ENCODE results near the gene KCNJ10. TPM values are rescaled to one million over a fixed set of nuclear protein-coding genes. Genes with fewer than 3 reads are reported as not detected.

Gene KCNJ10
- total RNA-seq, 2 donors from 2014 or later, result 0.37 to 0.65 TPM

- Mint-ChIP-seq H3K27me3 (ENCODE audit: low read depth) (no peaks in the 10 kb centered on the region), H3K27ac (peak within 1 kb of the TSS; percentile 96), H3K4me3 (peak within 1 kb of the TSS; percentile 97 to 99), H3K36me3 (ENCODE audit: insufficient read depth in 2 of 2) (peaks cover 2 to 4% of the 10 kb centered on the region in 2 donors), H3K9me3 (no peaks in the 10 kb centered on the region), H3K4me1 (ENCODE audit: low read depth) (peaks cover 53% of the 10 kb centered on the region)
- ATAC-seq (replicated peaks in 1 of 2) (peak; percentile 98 to 99), DNase-seq (peak; percentile 95 to 97)
Measured at GRCh38 chr1:160031365-160032164, 38.4 kb downstream of the KCNJ10 start, which contains the start of gene PIGM. Gene PIGM (minus strand): TSS chr1:160031990. CDS start chr1:160031739, 251 bp downstream.

GRCh38 chr1:160030657-160031364 lies 39.1 kb downstream of the KCNJ10 start:
- Mint-ChIP-seq H3K4me3 (peak overlapping the region; percentile 97 to 99), H3K27ac (peak overlapping the region; percentile 96), H3K4me1 (ENCODE audit: low read depth) (peaks cover 53% of the 10 kb centered on the region), H3K36me3 (ENCODE audit: insufficient read depth in 2 of 2) (peaks cover 2 to 4% of the 10 kb centered on the region in 2 donors), H3K9me3 (no peaks in the 10 kb centered on the region), H3K27me3 (ENCODE audit: low read depth) (no peaks in the 10 kb centered on the region)
- DNase-seq (no peak), ATAC-seq (replicated peaks in 1 of 2) (peak; percentile 28 to 35)

GRCh38 chr1:160028426-160028825 lies 41.5 kb downstream of the KCNJ10 start:
- no peak overlapping the region for H3K4me3 Mint-ChIP-seq
- DNase-seq (no peak), ATAC-seq (replicated peaks in 1 of 2) (no peak)
- peaks cover 2 to 4% of the 10 kb centered on the region in 2 donors for H3K36me3 Mint-ChIP-seq (ENCODE audit: insufficient read depth in 2 of 2)
- no peak overlapping the region for H3K27ac Mint-ChIP-seq
- H3K27me3 Mint-ChIP-seq (ENCODE audit: low read depth), result no peaks in the 10 kb centered on the region
- no peaks in the 10 kb centered on the region for H3K9me3 Mint-ChIP-seq
- H3K4me1 Mint-ChIP-seq (ENCODE audit: low read depth), result peaks cover 41% of the 10 kb centered on the region

GRCh38 chr1:160025314-160025713 lies 44.6 kb downstream of the KCNJ10 start:
- H3K27me3 Mint-ChIP-seq (ENCODE audit: low read depth), result no peaks in the 10 kb centered on the region
- no peak overlapping the region for H3K27ac Mint-ChIP-seq
- ATAC-seq (replicated peaks in 1 of 2), result no peak
- no peaks in the 10 kb centered on the region for H3K9me3 Mint-ChIP-seq
- peaks cover 2% of the 10 kb centered on the region in 2 donors for H3K36me3 Mint-ChIP-seq (ENCODE audit: insufficient read depth in 2 of 2)
- DNase-seq, result no peak
- H3K4me1 Mint-ChIP-seq (ENCODE audit: low read depth), result peaks cover 22% of the 10 kb centered on the region
- H3K4me3 Mint-ChIP-seq, result no peak overlapping the region

GRCh38 chr1:160024195-160024905 lies 45.6 kb downstream of the KCNJ10 start:
- ATAC-seq (replicated peaks in 1 of 2) (no peak), DNase-seq (no peak)
- Mint-ChIP-seq H3K9me3 (no peaks in the 10 kb centered on the region), H3K4me3 (no peak overlapping the region), H3K27me3 (ENCODE audit: low read depth) (no peaks in the 10 kb centered on the region), H3K36me3 (ENCODE audit: insufficient read depth in 2 of 2) (peaks cover 2% of the 10 kb centered on the region in 2 donors), H3K4me1 (ENCODE audit: low read depth) (peaks cover 18% of the 10 kb centered on the region), H3K27ac (peak overlapping the region; percentile 26)

- H3K4me3 Mint-ChIP-seq, result no peak overlapping the region
- ATAC-seq (replicated peaks in 1 of 2) (no peak), DNase-seq (no peak)
- H3K27ac Mint-ChIP-seq, result no peak overlapping the region
- peaks cover 6% of the 10 kb centered on the region for H3K27me3 Mint-ChIP-seq (ENCODE audit: low read depth)
- peaks cover 1 to 2% of the 10 kb centered on the region in 2 donors for H3K36me3 Mint-ChIP-seq (ENCODE audit: insufficient read depth in 2 of 2)
- H3K4me1 Mint-ChIP-seq (ENCODE audit: low read depth), result peaks cover 15% of the 10 kb centered on the region
- no peaks in the 10 kb centered on the region for H3K9me3 Mint-ChIP-seq
Measured at GRCh38 chr1:160022330-160023310, 47.3 kb downstream of the KCNJ10 start.

- ATAC-seq (replicated peaks in 1 of 2), result no peak
- Mint-ChIP-seq H3K4me3 (no peak overlapping the region), H3K36me3 (ENCODE audit: insufficient read depth in 2 of 2) (no peaks in the 10 kb centered on the region), H3K27me3 (ENCODE audit: low read depth) (peaks cover 12% of the 10 kb centered on the region), H3K27ac (no peak overlapping the region), H3K9me3 (no peaks in the 10 kb centered on the region), H3K4me1 (ENCODE audit: low read depth) (peaks cover 15% of the 10 kb centered on the region)
- no peak for DNase-seq
Measured at GRCh38 chr1:160021376-160022074, 48.4 kb downstream of the KCNJ10 start.

GRCh38 chr1:160020196-160020595 lies 49.8 kb downstream of the KCNJ10 start:
- no peak overlapping the region for H3K27ac Mint-ChIP-seq
- peaks cover 15% of the 10 kb centered on the region for H3K4me1 Mint-ChIP-seq (ENCODE audit: low read depth)
- ATAC-seq (replicated peaks in 1 of 2) (no peak), DNase-seq (no peak)
- no peak overlapping the region for H3K4me3 Mint-ChIP-seq
- H3K9me3 Mint-ChIP-seq, result no peaks in the 10 kb centered on the region
- peaks cover 12% of the 10 kb centered on the region for H3K27me3 Mint-ChIP-seq (ENCODE audit: low read depth)
- H3K36me3 Mint-ChIP-seq (ENCODE audit: insufficient read depth in 2 of 2), result no peaks in the 10 kb centered on the region

- peaks cover 15% of the 10 kb centered on the region for H3K4me1 Mint-ChIP-seq (ENCODE audit: low read depth)
- ATAC-seq (replicated peaks in 1 of 2), result peak; percentile 62 to 84
- H3K36me3 Mint-ChIP-seq (ENCODE audit: insufficient read depth in 2 of 2), result no peaks in the 10 kb centered on the region
- no peaks in the 10 kb centered on the region for H3K9me3 Mint-ChIP-seq
- H3K27ac Mint-ChIP-seq, result no peak overlapping the region
- H3K4me3 Mint-ChIP-seq, result peak overlapping the region in 1 of 2 donors; percentile 31
- DNase-seq, result peak; percentile 8 to 12
- H3K27me3 Mint-ChIP-seq (ENCODE audit: low read depth), result peaks cover 12% of the 10 kb centered on the region
Measured at GRCh38 chr1:160018900-160019299, 51.1 kb downstream of the KCNJ10 start.

GRCh38 chr1:160018347-160018746 lies 51.6 kb downstream of the KCNJ10 start:
- H3K36me3 Mint-ChIP-seq (ENCODE audit: insufficient read depth in 2 of 2), result no peaks in the 10 kb centered on the region
- ATAC-seq (replicated peaks in 1 of 2), result no peak
- no peaks in the 10 kb centered on the region for H3K9me3 Mint-ChIP-seq
- peaks cover 12% of the 10 kb centered on the region for H3K27me3 Mint-ChIP-seq (ENCODE audit: low read depth)
- H3K4me3 Mint-ChIP-seq, result no peak overlapping the region
- H3K4me1 Mint-ChIP-seq (ENCODE audit: low read depth), result peaks cover 15% of the 10 kb centered on the region
- H3K27ac Mint-ChIP-seq, result no peak overlapping the region
- no peak for DNase-seq

GRCh38 chr1:160017592-160017991 lies 52.4 kb downstream of the KCNJ10 start:
- Mint-ChIP-seq H3K27me3 (ENCODE audit: low read depth) (peaks cover 12% of the 10 kb centered on the region), H3K27ac (no peak overlapping the region), H3K4me3 (no peak overlapping the region), H3K4me1 (ENCODE audit: low read depth) (peaks cover 15% of the 10 kb centered on the region), H3K36me3 (ENCODE audit: insufficient read depth in 2 of 2) (no peaks in the 10 kb centered on the region), H3K9me3 (no peaks in the 10 kb centered on the region)
- DNase-seq (no peak), ATAC-seq (replicated peaks in 1 of 2) (no peak)

GRCh38 chr1:160011781-160012180 lies 58.2 kb downstream of the KCNJ10 start:
- Mint-ChIP-seq H3K27me3 (ENCODE audit: low read depth) (no peaks in the 10 kb centered on the region), H3K36me3 (ENCODE audit: insufficient read depth in 2 of 2) (no peaks in the 10 kb centered on the region), H3K9me3 (no peaks in the 10 kb centered on the region), H3K27ac (no peak overlapping the region), H3K4me3 (no peak overlapping the region), H3K4me1 (ENCODE audit: low read depth) (no peaks in the 10 kb centered on the region)
- ATAC-seq (replicated peaks in 1 of 2), result no peak
- no peak for DNase-seq
